SK-N-SH treated with all-trans-retinoic acid at 6 μM for 48 hours (cell line): Measurements from ENCODE around the gene PLEKHG2.

Experiments
- ARNTL ChIP-seq: fragments of 450-650 bp; formaldehyde crosslinking; IDR thresholded peaks from 2 replicates; pipeline ENCODE4 v1.5.0; 2020; ENCODE audit warnings: low read depth, mild to moderate bottlenecking, moderate library complexity, borderline replicate concordance
- BACH2 ChIP-seq: fragments of 250-450 bp; sonication (Bioruptor Pico); IDR thresholded peaks from 2 replicates; pipeline ENCODE4 v1.9.0; 2021; ENCODE audit warnings: mild to moderate bottlenecking, borderline replicate concordance
- ISL1 ChIP-seq: fragments of 250-450 bp; sonication (Bioruptor Pico); IDR thresholded peaks from 2 replicates; pipeline ENCODE4 v2.1.2; 2022; ENCODE audit warnings: mild to moderate bottlenecking, moderate library complexity
- OSR1 ChIP-seq: fragments of 250-450 bp; sonication (Bioruptor Pico); IDR thresholded peaks from 2 replicates; pipeline ENCODE4 v1.8.0; 2022; ENCODE audit warnings: moderate library complexity, mild to moderate bottlenecking, inconsistent platforms
- RARB ChIP-seq: fragments of 250-450 bp; sonication (Bioruptor Pico); IDR thresholded peaks from 2 replicates; pipeline ENCODE4 v1.8.0; 2021; ENCODE audit warnings: mild to moderate bottlenecking, moderate library complexity
- TCF4 ChIP-seq: fragments of 250-450 bp; sonication (Bioruptor Pico); IDR thresholded peaks from 2 replicates; pipeline ENCODE4 v1.8.0; 2021; ENCODE audit warnings: mild to moderate bottlenecking, moderate library complexity, borderline replicate concordance
- TOX ChIP-seq: fragments of 250-450 bp; sonication (Bioruptor Pico); IDR thresholded peaks from 2 replicates; pipeline ENCODE4 v1.8.0; 2021; ENCODE audit warnings: mild to moderate bottlenecking, moderate library complexity, borderline replicate concordance
- ZFP30 ChIP-seq: fragments of 450-650 bp; formaldehyde crosslinking; IDR thresholded peaks from 2 replicates; pipeline ENCODE4 v1.5.0; 2022; ENCODE audit warnings: mild to moderate bottlenecking, moderate library complexity
- ZNF70 ChIP-seq: fragments of 450-650 bp; formaldehyde crosslinking; IDR thresholded peaks from 2 replicates; pipeline ENCODE4 v1.5.0; 2020; ENCODE audit warnings: mild to moderate bottlenecking, moderate library complexity
- ZNF8 ChIP-seq: fragments of 450-650 bp; formaldehyde crosslinking; IDR thresholded peaks from 2 replicates; pipeline ENCODE4 v1.5.0; 2020; ENCODE audit warnings: mild to moderate bottlenecking, moderate library complexity
- TF ChIP-seq, protein P1 (sequence below): fragments of 250-450 bp; sonication (Bioruptor Pico); IDR thresholded peaks from 2 replicates; pipeline ENCODE4 v1.5.0; 2020; ENCODE audit warnings: mild to moderate bottlenecking, moderate library complexity
- TF ChIP-seq, protein P2 (sequence below): fragments of 250-450 bp; sonication (Bioruptor Pico); IDR thresholded peaks from 2 replicates; pipeline ENCODE4 v1.8.0; 2020; ENCODE audit warnings: mild to moderate bottlenecking, moderate library complexity, borderline replicate concordance
- TF ChIP-seq, protein P3 (sequence below): fragments of 250-450 bp; sonication (Bioruptor Pico); IDR thresholded peaks from 2 replicates; pipeline ENCODE4 v1.5.1; 2021; ENCODE audit warnings: mild to moderate bottlenecking, moderate library complexity
- TF ChIP-seq, protein P4 (sequence below): fragments of 250-450 bp; sonication (Bioruptor Pico); IDR thresholded peaks from 2 replicates; pipeline ENCODE4 v1.8.0; 2021; ENCODE audit warnings: low read depth, mild to moderate bottlenecking, moderate library complexity, borderline replicate concordance

DNA sequence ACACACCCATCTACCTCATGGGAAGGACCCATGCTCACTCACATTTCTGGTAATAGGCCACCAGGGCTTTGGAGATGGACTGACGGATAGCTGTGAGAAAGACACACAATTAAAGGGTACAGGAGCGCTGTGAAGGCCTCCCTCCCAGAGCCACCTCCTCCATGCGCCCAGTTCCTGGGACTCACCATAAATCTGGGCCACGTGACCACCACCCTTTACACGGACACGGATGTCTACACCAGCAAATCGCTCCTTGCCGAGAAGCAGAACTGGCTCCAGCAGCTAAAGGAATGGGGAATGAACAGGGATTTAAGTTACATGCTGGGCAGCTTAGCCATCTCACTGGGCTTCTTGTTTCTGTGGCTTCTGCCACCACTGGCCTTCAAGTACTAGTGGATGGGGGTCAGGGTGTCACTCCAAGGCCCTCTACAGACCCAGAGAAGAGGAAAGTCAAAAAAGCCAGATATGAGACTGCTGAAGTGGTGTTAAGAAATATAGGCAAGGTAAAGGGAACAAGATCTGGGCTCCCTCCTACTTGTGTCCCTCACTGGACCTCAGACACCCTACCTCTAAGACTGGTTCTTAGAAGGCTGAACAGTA lies 21.1 kb downstream of the PLEKHG2 start:
- TF ChIP-seq BACH2 (CRISPR knock-in tag), result no peak
- TF ChIP-seq RARB (CRISPR knock-in tag), result no peak
- TF ChIP-seq OSR1 (CRISPR knock-in tag), result no peak
- no peak for TF ChIP-seq ZNF70 (CRISPR knock-in tag)
- TF ChIP-seq ARNTL (CRISPR knock-in tag), result no peak
- TF ChIP-seq, protein P1, sequence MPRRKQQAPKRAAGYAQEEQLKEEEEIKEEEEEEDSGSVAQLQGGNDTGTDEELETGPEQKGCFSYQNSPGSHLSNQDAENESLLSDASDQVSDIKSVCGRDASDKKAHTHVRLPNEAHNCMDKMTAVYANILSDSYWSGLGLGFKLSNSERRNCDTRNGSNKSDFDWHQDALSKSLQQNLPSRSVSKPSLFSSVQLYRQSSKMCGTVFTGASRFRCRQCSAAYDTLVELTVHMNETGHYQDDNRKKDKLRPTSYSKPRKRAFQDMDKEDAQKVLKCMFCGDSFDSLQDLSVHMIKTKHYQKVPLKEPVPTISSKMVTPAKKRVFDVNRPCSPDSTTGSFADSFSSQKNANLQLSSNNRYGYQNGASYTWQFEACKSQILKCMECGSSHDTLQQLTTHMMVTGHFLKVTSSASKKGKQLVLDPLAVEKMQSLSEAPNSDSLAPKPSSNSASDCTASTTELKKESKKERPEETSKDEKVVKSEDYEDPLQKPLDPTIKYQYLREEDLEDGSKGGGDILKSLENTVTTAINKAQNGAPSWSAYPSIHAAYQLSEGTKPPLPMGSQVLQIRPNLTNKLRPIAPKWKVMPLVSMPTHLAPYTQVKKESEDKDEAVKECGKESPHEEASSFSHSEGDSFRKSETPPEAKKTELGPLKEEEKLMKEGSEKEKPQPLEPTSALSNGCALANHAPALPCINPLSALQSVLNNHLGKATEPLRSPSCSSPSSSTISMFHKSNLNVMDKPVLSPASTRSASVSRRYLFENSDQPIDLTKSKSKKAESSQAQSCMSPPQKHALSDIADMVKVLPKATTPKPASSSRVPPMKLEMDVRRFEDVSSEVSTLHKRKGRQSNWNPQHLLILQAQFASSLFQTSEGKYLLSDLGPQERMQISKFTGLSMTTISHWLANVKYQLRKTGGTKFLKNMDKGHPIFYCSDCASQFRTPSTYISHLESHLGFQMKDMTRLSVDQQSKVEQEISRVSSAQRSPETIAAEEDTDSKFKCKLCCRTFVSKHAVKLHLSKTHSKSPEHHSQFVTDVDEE, result no peak
- no peak for TF ChIP-seq ISL1
- TF ChIP-seq, protein P2, sequence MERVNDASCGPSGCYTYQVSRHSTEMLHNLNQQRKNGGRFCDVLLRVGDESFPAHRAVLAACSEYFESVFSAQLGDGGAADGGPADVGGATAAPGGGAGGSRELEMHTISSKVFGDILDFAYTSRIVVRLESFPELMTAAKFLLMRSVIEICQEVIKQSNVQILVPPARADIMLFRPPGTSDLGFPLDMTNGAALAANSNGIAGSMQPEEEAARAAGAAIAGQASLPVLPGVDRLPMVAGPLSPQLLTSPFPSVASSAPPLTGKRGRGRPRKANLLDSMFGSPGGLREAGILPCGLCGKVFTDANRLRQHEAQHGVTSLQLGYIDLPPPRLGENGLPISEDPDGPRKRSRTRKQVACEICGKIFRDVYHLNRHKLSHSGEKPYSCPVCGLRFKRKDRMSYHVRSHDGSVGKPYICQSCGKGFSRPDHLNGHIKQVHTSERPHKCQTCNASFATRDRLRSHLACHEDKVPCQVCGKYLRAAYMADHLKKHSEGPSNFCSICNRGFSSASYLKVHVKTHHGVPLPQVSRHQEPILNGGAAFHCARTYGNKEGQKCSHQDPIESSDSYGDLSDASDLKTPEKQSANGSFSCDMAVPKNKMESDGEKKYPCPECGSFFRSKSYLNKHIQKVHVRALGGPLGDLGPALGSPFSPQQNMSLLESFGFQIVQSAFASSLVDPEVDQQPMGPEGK (CRISPR knock-in tag), result no peak
- TF ChIP-seq, protein P3, sequence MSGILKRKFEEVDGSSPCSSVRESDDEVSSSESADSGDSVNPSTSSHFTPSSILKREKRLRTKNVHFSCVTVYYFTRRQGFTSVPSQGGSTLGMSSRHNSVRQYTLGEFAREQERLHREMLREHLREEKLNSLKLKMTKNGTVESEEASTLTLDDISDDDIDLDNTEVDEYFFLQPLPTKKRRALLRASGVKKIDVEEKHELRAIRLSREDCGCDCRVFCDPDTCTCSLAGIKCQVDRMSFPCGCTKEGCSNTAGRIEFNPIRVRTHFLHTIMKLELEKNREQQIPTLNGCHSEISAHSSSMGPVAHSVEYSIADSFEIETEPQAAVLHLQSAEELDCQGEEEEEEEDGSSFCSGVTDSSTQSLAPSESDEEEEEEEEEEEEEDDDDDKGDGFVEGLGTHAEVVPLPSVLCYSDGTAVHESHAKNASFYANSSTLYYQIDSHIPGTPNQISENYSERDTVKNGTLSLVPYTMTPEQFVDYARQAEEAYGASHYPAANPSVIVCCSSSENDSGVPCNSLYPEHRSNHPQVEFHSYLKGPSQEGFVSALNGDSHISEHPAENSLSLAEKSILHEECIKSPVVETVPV, result no peak
- TF ChIP-seq TOX (CRISPR knock-in tag), result no peak
- TF ChIP-seq TCF4 (CRISPR knock-in tag), result no peak
- TF ChIP-seq ZNF8, result no peak
- no peak for TF ChIP-seq ZFP30 (CRISPR knock-in tag)
- TF ChIP-seq, protein P4, sequence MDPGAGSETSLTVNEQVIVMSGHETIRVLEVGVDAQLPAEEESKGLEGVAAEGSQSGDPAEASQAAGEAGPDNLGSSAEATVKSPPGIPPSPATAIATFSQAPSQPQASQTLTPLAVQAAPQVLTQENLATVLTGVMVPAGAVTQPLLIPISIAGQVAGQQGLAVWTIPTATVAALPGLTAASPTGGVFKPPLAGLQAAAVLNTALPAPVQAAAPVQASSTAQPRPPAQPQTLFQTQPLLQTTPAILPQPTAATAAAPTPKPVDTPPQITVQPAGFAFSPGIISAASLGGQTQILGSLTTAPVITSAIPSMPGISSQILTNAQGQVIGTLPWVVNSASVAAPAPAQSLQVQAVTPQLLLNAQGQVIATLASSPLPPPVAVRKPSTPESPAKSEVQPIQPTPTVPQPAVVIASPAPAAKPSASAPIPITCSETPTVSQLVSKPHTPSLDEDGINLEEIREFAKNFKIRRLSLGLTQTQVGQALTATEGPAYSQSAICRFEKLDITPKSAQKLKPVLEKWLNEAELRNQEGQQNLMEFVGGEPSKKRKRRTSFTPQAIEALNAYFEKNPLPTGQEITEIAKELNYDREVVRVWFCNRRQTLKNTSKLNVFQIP, result no peak
